GM21515 (cell line): ENCODE measurements around the gene TNFAIP8L2.

ENCODE experiments used
- ATAC-seq: cut with Tn5 transposase; IDR thresholded peaks from one replicate; pipeline ENCODE4 v1.9.1; 2021; ENCODE audit not compliant: unreplicated experiment

Gene TNFAIP8L2

GRCh38 chr1:151145304-151146071, 11.0 kb upstream of the TNFAIP8L2 start:
- ATAC-seq, result no peak

DNA sequence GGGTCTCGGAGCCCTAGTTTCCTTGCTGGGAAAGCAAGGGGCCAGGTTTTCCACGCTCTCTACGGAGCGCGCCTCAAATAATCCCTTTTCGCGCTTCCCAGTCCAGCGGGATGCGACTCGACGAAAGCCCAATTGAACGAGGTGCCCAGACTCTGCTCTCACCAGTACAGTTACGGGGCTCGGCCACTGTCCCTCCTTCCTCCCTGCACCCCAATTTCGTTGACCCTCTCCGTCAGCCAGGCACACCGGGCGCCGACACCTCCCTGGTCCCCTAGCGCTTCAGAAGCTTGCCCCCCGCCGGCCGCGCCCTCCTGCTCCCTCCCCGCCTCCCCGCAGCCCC, 10.4 kb upstream of the TNFAIP8L2 start:
- ATAC-seq, result peak; percentile 10

GRCh38 chr1:151146412-151147131, 9.9 kb upstream of the TNFAIP8L2 start, which contains the start of gene SEMA6C:
Gene SEMA6C, minus strand, starts transcription at chr1:151146631. Its CDS starts 4,010 bp downstream, at chr1:151142621.
- ATAC-seq, result peak; percentile 96

- ATAC-seq, result no peak
Measured at GRCh38 chr1:151147132-151147503, 9.3 kb upstream of the TNFAIP8L2 start.

DNA sequence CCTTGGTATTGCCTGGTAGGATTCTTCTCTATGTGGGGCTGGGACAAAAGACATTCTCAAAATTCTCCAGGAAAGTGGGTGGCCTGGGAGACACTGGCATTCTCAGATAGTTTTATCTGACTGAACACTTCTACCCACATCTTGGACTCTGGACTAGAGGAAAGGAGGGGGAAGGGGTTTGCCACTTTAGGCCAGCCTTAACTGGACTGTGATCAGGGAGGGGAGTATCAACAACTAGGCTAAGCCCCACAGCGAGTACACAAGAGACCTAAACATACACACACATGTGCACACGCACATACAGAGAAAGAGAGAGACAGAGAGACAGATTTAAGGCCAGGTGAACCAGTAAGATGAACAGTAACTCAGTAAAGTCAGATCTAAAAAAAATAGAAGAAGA, 8.8 kb upstream of the TNFAIP8L2 start:
- no peak for ATAC-seq

DNA sequence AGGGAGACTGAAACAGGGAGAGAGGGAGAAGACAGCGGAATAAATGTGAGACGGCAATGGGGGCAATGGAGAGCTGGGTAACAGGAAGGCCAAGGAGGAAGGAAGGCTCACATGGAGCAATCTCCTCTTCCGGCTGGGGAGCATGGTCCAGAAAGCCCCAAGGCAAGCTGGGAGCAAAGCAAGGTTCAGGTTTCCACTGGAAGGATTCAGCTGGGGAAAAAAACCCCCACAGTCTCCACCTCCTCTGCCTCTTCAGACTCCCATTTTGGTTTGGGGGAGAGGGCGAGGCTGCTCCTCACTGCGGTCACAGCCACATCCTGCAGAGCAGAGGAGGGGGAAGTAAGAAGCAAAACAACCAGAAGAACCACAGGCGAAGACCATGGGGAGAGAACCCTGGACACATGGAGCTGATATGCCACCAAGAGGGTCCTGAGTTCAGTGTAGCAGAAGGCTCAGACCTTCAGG, 650 bp downstream of the TNFAIP8L2 start:
- ATAC-seq, result no peak

DNA sequence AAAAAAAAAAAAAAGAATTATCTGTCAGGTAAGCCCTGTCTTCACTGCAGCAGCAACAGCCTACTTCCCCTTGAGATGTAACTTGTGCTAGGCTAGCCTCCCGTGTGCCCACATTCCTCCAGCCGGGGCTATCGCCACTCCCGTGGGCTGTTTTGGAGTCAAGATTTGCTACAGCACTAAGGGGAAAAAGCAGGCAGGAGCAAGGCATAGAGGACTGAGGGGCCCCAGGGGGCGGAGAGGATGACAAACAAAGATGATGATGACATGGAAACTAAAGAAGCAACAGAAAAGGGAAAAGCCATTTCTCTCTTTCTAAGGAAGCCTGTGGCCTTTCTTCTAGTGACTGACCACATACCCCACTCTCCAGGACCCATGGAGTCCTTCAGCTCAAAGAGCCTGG, 1.9 kb downstream of the TNFAIP8L2 start:
- no peak for ATAC-seq

- no peak for ATAC-seq
Measured at GRCh38 chr1:151158751-151159251, 2.4 kb downstream of the TNFAIP8L2 start.

DNA sequence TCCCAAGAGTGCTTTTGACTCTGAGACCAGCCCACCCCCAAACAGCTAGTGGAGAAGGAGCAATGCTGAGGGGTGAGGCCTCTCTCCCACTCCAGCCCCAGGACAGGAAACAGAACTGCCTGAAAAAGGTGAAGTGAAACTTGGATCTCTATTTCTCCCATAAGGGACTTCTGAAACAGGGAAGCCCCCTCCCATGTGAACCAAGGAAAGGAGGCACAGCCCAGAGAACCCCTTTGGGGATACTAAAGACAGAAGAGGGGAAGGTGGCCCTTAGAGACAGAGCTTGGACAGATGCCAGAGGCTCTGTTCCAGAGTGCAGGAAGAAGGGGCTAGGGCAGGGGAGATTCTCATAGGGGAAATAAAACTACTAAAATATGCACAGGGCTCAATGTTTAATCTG, 2.9 kb downstream of the TNFAIP8L2 start:
- no peak for ATAC-seq

DNA sequence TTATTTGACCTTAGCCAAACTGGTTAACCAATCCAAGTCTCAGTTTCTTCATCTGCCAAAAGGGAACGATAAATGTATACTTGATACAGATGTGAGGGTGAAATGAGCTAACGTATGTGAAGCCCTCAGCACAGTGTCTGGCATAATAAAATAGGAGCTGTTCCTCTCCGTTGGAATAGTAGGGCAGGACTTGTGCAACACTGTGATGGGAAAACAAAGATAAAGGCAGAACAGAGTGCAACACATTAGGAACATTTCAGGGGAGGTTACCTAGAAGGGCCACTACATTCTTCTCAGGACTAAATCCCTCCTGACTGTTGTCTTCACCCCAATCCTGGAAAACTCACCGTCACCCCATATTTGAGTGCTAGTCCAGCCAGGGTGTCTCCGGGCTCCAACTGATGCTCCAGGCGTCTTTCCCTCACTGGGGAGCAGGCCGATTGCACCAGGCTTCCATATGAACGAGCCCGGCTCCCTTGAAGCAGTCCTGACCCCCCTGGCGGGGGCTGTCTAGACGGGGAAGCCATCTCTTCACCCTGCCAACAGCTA, 8.4 kb downstream of the TNFAIP8L2 start:
- ATAC-seq, result no peak

DNA sequence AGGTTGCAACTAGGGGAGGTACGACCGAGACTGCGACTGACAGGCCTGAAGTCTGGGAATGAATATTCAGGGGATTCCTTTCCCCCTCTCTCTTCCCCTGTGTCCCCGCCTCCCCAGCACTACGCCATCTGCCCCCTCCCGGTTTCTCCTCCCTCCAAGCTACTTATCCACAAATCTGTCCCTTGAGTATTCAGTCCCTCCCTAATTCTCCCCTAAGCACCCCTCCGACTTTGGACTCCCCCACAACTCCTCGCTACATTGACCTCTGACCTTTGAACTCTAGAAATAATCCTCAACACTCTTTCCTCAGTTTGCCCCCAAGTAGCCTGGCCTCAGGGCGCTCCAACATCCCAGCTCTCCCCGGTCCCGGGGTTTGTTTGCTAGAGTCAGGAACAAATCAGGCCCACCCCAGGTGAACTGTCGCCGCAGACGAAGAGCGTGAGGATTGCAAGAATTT, 8.9 kb downstream of the TNFAIP8L2 start:
- ATAC-seq, result peak; percentile 11

DNA sequence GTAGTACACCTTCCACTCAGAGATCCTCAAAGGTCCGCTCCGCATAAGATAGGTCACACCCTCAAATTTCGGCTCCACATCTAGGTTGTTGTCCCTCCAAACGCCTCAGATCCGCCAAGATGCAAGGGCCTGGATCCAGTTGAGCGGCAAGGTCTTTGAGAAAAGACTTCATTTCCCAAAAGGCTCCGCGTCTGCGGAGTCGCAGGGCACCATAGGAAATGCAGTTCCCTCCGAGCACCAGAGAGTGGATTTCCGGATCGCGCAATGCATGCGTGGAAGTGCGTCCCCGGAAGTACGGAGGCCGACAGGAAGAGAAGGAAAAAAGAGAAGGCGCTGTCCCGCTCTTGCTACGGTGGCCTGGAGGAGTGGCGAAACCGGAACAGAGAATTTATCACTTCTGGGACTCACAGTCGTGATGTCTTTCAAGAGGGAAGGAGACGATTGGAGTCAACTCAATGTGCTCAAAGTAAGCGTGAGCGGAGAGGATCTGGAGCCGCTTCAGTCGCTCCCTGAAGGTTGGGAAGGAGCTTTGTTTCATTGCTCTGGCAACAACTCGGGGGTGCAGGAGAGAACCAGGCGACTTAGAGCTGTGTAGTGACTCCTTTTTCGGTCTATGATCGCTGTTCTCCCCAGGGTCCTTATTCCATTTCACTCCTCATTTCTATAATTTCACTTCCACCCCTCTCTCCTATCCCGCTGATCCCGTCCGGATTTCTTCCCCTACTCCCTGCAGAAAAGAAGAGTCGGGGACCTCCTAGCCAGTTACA, 9.5 kb downstream of the TNFAIP8L2 start, which contains the start of the genes LYSMD1 and SCNM1:
Gene LYSMD1 (minus strand): TSS at position 165 of the 767 bp plus-strand sequence. CDS start 644 bp downstream, outside the sequence.
Gene SCNM1 (plus strand): TSS at position 407 of the 767 bp plus-strand sequence. CDS start 9 bp downstream, at position 416.
- peak; percentile 80 for ATAC-seq

DNA sequence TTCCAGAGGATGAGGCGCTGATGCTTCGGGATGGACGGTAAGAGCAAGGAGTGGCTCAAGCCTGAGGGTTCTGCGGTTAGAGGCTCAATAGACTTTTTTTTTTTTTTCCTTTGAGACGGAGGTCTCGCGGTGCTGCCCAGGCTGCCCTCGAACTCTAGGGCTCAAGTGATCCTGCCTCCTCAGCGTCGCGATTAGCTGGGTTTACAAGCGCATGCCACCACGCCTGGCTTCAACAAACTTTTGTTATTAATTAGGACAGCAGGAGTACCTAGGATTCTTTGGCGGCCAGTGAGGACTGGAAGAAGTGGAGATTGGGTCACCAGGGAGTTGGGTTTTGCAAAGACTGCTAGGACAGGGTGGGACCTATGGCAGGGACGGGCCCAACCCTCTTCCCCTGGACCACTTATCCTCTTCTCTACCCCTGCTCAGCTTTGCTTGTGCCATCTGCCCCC, 10.1 kb downstream of the TNFAIP8L2 start:
- no peak for ATAC-seq

- no peak for ATAC-seq
Measured at GRCh38 chr1:151167116-151167515, 10.7 kb downstream of the TNFAIP8L2 start.

DNA sequence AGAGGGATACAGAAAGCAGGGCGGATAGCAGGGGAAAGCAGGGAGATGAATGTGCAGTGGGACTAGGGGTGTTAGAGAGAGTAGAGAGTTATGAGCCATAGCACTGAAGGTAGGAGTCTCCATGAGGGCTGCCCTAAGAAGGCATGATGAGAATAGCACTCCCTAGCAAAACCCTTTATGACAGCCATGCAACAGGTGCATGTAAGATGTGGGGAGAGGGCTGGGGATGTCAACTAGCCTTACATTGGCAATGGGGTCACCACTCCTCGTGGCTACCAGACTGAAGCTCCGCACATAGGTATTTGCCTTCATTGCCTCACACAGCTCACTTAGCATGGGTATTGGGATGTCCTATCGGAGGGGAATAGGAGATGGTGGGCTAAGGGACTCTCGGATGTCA, 14.7 kb downstream of the TNFAIP8L2 start:
- no peak for ATAC-seq

DNA sequence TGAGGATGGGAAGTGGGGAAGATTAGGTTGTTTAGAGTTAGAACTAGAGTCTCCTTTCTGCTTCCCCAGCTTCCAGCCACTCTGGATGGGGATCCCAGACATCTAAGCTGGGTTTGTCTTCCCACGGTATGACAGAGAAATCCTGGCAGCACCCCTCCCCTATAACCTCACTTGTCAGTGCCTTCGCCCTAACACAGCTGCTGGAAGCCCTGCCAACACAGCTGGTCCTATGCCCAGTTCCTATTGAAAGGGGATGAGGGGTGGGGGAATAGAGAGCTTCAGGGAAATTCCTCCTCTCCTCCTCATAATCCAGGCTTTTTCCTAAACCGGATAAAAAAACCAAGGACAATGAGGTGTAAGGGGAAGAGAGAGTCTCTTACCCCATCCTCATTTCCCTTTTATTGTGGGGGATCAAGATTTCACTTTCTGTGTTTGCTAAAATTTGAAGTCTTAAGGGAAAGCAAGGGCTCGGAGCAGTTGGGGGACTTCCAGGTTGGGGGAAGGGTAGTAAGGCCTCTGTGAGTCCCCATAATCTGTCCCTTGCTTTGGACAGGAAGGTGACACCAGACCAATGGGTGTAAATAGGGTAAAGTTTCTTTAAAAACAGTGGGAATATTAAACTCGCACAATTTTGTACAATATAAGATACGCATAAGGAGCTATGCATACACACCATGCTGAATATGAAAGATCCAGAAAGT, 18.7 kb downstream of the TNFAIP8L2 start:
- ATAC-seq, result no peak

DNA sequence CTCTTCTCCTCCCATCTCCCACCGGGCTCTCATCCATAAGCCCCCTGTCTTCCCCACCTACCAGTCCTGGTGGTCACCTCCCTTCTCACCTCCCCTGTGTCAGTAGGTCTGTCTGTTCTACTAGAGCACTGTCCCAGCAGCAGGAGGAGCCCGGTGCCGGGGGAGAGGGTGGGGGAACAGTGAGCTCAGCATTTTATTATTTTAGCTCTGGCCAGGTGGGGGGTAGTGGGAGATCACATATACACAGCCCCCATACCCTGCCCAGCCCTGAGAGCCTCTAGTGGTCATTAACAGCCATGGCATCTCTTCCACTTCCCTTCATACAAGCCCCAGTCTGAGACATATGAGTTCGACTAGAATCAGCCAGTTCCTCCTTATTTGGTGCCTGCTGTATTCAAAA, 19.4 kb downstream of the TNFAIP8L2 start, which contains the start of gene TMOD4:
Gene TMOD4 (minus strand): TSS at position 119 of the 400 bp plus-strand sequence. CDS start 1,106 bp downstream, outside the sequence.
- ATAC-seq, result no peak

DNA sequence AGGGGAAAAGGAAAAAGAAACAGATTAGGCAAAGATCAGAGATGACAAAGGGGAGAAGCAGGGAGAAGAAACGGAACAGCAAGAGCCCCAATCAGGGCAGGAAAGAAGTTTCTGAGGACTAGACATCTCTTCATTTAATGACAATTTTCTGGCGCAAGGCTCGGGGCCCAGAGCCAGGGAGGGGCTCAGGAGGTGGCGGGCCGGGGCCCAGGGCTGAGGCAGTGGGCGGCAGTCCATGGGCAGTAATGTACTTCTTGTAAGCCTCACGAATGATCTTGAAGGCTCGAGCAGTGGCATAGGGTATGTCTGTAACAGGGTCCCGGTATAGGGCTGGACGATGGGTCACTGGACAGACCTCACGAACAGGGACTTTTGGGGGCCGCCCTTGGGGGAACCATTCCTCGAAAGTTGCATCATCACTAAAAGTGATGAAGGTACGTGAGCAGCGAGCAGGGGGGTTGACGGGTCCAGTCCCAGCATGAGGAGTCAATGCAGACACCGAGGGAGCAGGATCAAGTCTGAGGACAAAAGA, 20.1 kb downstream of the TNFAIP8L2 start:
- ATAC-seq, result no peak

GRCh38 chr1:151184211-151184610, 27.8 kb downstream of the TNFAIP8L2 start:
- no peak for ATAC-seq

GRCh38 chr1:151187205-151187604, 30.8 kb downstream of the TNFAIP8L2 start:
- ATAC-seq, result no peak
